Measurements from ENCODE around the gene TTLL13.
A peak's percentile ranks its signal among the peaks of the same experiment; 100 is the strongest.

Gene TTLL13

GRCh38 chr15:90217671-90218394 is 31.5 kb upstream of the TTLL13 start:
- no peak for DNase-seq

- no peak for DNase-seq
Measured at GRCh38 chr15:90219421-90220141, 29.8 kb upstream of the TTLL13 start.

- no peak for DNase-seq
Measured at GRCh38 chr15:90221246-90221900, 28.0 kb upstream of the TTLL13 start.

- no peak for DNase-seq
Measured at GRCh38 chr15:90222547-90222946, 26.8 kb upstream of the TTLL13 start.

GRCh38 chr15:90223441-90224165 is 25.8 kb upstream of the TTLL13 start:
- no peak for DNase-seq

GRCh38 chr15:90225047-90225446 is 24.3 kb upstream of the TTLL13 start:
- DNase-seq: no peak

GRCh38 chr15:90225504-90226234 is 23.7 kb upstream of the TTLL13 start:
- DNase-seq: no peak

GRCh38 chr15:90227336-90227735 is 22.0 kb upstream of the TTLL13 start:
- DNase-seq: no peak

GRCh38 chr15:90227816-90228772 is 21.3 kb upstream of the TTLL13 start:
- no peak for DNase-seq

GRCh38 chr15:90228960-90229359 is 20.4 kb upstream of the TTLL13 start:
- DNase-seq: no peak

GRCh38 chr15:90230071-90230494 is 19.3 kb upstream of the TTLL13 start:
- no peak for DNase-seq

- no peak for DNase-seq
Measured at GRCh38 chr15:90230610-90231009, 18.7 kb upstream of the TTLL13 start.

GRCh38 chr15:90231028-90232017 is 18.0 kb upstream of the TTLL13 start:
- no peak for DNase-seq

- DNase-seq: no peak
Measured at GRCh38 chr15:90232196-90232595, 17.2 kb upstream of the TTLL13 start.

- no peak for DNase-seq
Measured at GRCh38 chr15:90232941-90233386, 16.4 kb upstream of the TTLL13 start.

- DNase-seq: peak; percentile 89
Measured at GRCh38 chr15:90233387-90234095, 15.8 kb upstream of the TTLL13 start, which contains the start of gene CIB1. Gene CIB1, minus strand, starts transcription at chr15:90233941. Its CDS starts 56 bp downstream, at chr15:90233885.

GRCh38 chr15:90234096-90234988 is 15.0 kb upstream of the TTLL13 start, which contains the start of gene GDPGP1:
Gene GDPGP1, plus strand, starts transcription at chr15:90234209. Its CDS starts 6,700 bp downstream, at chr15:90240909.
- DNase-seq: no peak

- DNase-seq: no peak
Measured at GRCh38 chr15:90239371-90239770, 10.0 kb upstream of the TTLL13 start.
